ENCODE data around the gene DNLZ. TPM values are rescaled to one million over a fixed set of nuclear protein-coding genes. Genes with fewer than 3 reads are reported as not detected.
"Not testable (repeated sequence)": the region's sequence is repeated elsewhere in the genome, so short reads cannot be mapped to it uniquely, and the experiment has no call there.

DNLZ gene
- total RNA-seq, 3 donors from 2014 or later, result 9.3 to 17.1 (median 10.8) TPM

DNA sequence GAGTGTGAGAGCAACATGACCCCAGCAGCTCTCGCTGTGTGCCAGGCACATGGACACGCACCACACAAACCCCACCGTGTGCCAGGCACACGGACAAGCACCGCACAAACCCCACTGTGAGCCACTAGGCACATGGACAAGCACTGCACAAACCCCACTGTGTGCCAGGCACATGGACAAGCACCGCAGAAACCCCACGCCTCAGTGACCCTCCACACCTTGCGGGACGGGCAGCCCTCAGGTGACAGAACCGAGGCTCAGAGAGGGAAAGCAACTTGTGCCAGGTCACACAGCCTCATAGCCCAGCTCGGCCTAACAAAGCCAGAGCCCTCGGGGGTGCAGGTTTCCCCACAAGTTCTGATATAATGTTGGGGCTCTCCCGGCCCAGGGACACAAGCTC, 38.2 kb downstream of the DNLZ start:
- peaks cover 5% of the 10 kb centered on the region for H3K4me1 ChIP-seq (ENCODE audit: low read depth)
- H3K36me3 ChIP-seq (ENCODE audit: low read depth), result no peaks in the 10 kb centered on the region
- TF ChIP-seq, protein P1, sequence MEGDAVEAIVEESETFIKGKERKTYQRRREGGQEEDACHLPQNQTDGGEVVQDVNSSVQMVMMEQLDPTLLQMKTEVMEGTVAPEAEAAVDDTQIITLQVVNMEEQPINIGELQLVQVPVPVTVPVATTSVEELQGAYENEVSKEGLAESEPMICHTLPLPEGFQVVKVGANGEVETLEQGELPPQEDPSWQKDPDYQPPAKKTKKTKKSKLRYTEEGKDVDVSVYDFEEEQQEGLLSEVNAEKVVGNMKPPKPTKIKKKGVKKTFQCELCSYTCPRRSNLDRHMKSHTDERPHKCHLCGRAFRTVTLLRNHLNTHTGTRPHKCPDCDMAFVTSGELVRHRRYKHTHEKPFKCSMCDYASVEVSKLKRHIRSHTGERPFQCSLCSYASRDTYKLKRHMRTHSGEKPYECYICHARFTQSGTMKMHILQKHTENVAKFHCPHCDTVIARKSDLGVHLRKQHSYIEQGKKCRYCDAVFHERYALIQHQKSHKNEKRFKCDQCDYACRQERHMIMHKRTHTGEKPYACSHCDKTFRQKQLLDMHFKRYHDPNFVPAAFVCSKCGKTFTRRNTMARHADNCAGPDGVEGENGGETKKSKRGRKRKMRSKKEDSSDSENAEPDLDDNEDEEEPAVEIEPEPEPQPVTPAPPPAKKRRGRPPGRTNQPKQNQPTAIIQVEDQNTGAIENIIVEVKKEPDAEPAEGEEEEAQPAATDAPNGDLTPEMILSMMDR (IDR thresholded peaks at IDR 0.05), result no peak
- DNase-seq (no peak), ATAC-seq (no peak)
- no peaks in the 10 kb centered on the region for H3K9me3 ChIP-seq
- intact Hi-C loops (cut with DNase I, micrococcal nuclease), result loop anchor here in 1 of 2 donors (5.0 kb wide), 1 partner anchor 142 kb away; no protein-coding TSS in a partner anchor
- no peak overlapping the region for H3K4me3 ChIP-seq

DNA sequence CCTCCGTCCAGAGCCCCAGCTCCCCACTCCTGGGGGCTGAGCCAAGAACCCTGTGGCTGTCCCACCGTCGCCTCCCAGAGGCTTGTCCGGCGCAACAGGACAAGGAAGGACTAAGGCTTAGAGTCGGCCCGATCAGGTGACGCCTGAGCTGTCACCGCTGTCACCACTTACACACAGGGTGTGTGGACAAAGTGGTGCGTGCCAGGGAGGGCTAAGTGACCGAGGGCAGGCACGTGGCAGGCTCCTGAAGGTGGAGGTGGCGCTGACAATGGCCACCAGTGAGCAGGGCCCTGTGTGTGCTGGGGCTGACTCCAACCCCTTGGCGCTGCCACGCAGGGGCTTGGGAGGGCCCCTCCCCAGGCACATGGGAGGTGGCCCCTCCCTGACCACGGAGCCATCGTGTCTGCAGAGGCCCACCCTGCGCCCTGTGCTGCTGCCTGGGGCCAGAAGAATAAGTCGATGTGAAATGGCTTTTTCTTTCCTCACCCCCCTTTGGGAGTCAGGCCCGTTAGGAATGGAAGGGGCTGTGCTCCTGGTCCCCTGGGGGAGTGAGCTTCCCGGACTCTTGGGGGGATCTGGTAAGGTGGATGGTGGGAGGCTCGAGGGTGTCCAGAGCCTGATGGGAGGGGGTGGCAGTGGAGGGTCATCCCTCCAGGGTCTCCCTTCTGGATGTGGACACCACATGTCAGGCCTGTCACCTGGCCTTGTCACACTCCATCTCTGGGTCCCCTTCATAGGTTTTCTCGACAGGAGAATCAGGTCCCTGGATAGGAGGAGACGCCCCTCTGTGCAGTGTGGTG, 38.8 kb downstream of the DNLZ start:
- intact Hi-C loops (cut with DNase I, micrococcal nuclease), result loop anchor here in 1 of 2 donors (5.0 kb wide), 1 partner anchor 143 kb away; no protein-coding TSS in a partner anchor
- Histone ChIP-seq H3K4me3 (no peak overlapping the region), H3K9me3 (no peaks in the 10 kb centered on the region), H3K36me3 (ENCODE audit: low read depth) (no peaks in the 10 kb centered on the region), H3K4me1 (ENCODE audit: low read depth) (peaks cover 5% of the 10 kb centered on the region)
- TF ChIP-seq, protein P1 (IDR thresholded peaks at IDR 0.05), result no peak
- DNase-seq (no peak), ATAC-seq (peak; percentile 28)

DNA sequence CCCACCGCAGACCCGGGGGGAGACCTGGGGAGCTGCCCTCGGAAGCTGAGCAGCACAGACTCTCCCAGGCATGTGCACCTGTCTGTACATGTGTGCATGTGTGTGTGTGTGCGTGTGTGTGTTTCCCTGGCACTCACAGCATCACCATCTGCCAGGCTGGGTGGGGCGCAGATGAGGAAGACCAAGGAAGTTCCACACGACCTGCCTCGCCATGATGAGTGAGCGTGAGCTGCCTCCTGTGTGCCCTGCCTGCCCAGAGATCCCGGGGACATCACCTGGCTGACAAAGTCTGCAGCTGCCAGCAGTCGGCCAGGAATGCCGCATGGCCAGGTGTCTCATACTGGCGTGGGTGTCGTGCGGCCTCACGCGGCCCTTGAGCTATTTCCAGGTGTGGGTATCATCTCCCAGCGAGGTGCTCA, 40.2 kb downstream of the DNLZ start:
- Histone ChIP-seq H3K4me3 (no peak overlapping the region), H3K36me3 (ENCODE audit: low read depth) (no peaks in the 10 kb centered on the region), H3K4me1 (ENCODE audit: low read depth) (peaks cover 5% of the 10 kb centered on the region), H3K9me3 (no peaks in the 10 kb centered on the region)
- intact Hi-C loops (cut with DNase I, micrococcal nuclease), result no loop called here
- peak in 1 of 3 donors; percentile 65 for DNase-seq
- ATAC-seq, result peak; percentile 50
- TF ChIP-seq, protein P1 (IDR thresholded peaks at IDR 0.05), result no peak

DNA sequence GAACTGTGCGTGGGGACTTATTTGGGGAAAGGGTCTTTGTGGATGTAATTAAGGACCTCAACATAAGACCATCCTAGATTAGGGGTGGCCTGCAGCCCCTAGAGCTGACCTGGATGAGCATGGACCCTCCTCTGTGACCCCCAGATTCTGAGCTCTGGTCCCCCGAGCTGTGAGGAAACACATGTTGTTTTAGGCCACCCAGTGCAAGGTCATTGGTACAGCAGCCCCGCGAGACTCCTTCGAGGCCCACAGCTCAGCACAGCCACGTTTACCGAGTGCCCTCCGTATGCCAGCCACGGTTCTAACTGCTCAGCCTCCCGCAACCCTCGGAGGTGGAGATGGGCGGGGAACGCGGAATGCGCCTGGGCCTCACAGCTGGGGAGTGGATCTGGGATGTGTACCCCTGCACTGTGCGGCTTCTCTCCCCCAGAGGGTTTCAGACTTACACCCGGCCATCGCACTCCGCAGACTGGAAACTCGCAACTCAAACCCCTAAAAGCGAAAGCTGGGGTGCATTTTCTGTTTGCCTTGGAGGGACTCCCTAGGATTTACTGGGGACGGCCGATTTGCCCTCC, 40.7 kb downstream of the DNLZ start:
- Histone ChIP-seq H3K4me3 (no peak overlapping the region), H3K4me1 (ENCODE audit: low read depth) (peaks cover 5% of the 10 kb centered on the region), H3K36me3 (ENCODE audit: low read depth) (no peaks in the 10 kb centered on the region), H3K9me3 (no peaks in the 10 kb centered on the region)
- DNase-seq, result no peak
- TF ChIP-seq, protein P1 (IDR thresholded peaks at IDR 0.05), result no peak
- ATAC-seq, result no peak
- intact Hi-C loops (cut with DNase I, micrococcal nuclease), result no loop called here

DNA sequence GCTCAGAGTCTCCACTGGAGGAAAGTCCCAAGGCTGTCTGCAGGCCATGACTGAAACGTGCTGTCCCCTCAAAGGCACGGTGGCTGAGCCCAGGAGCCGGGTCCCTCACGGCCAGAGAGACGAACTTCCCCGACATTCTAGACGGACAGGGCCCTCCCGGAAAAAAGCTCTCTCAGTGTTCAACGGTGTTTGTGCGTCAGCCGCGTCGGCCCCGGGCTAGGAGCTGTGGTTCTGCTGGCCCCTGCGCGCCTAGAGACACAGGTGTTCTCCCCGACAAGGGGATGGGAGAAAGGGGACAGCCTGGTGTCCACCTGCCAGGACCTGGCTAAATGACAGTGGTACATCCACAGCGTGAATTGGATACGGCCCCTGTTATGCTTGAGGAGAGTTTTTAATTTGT, 42.0 kb downstream of the DNLZ start:
- ATAC-seq (no peak), DNase-seq (no peak)
- H3K36me3 ChIP-seq (ENCODE audit: low read depth), result no peaks in the 10 kb centered on the region
- H3K9me3 ChIP-seq, result no peaks in the 10 kb centered on the region
- peaks cover 5% of the 10 kb centered on the region for H3K4me1 ChIP-seq (ENCODE audit: low read depth)
- intact Hi-C loops (cut with DNase I, micrococcal nuclease), result no loop called here
- H3K4me3 ChIP-seq, result no peak overlapping the region
- TF ChIP-seq, protein P1 (IDR thresholded peaks at IDR 0.05), result no peak

DNA sequence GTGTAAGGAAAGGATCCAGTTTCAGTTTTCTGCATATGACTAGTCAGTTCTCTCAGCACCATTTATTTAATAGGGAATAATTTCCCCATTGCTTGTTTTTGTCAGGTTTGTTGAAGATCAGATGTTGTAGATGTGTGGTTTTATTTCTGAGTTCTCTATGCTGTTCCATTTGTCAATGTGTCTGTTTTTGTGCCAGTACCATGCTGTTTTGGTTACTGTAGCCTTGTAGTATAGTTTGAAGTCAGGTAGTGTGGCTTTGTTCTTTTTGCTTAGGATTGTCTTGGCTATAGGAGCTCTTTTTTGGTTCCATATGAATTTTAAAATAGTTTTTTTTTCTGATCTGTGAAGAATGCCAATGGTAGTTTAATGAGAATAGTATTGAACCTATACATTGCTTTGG, 42.6 kb downstream of the DNLZ start:
- H3K4me1 ChIP-seq (ENCODE audit: low read depth); H3K9me3 ChIP-seq; intact Hi-C loops (cut with DNase I, micrococcal nuclease); DNase-seq; H3K36me3 ChIP-seq (ENCODE audit: low read depth); H3K4me3 ChIP-seq; ATAC-seq: not testable (repeated sequence)

DNA sequence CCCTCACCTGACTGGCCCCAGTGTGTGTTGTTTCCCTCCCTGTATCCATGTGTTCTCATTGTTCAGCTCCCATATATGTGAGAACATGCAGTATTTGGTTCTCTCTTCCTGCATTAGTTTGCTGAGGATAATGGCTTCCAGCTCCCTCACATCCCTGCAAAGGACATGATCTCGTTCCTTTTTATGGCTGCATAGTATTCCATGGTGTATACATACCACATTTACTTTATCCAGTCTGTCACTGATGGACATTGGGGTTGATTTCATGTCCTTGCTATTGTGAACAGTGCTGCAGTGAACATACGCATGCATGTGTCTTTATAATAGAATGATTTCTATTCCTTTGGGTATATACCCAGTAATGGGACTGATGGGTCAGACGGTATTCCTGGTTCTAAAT, 43.6 kb downstream of the DNLZ start:
- intact Hi-C loops (cut with DNase I, micrococcal nuclease); DNase-seq; H3K36me3 ChIP-seq (ENCODE audit: low read depth); H3K9me3 ChIP-seq; ATAC-seq; H3K4me3 ChIP-seq; H3K4me1 ChIP-seq (ENCODE audit: low read depth): not testable (repeated sequence)

DNA sequence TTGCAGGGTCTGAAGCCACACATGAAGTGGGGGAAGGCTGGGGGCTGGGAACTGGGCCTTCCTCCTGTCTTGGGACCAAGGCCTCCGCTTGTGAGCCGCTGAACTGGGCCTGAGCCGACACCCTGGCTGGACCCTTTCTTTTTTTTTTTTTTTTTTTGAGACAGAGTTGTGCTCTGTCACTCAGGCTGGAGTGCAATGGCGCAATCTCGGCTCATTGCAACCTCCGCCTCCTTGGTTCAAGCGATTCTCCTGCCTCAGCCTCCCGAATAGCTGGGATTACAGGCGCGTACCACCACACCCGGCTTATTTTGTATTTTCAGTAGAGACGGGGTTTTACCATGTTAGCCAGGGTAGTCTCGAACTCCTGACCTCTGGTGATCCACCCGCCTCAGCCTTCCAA, 44.3 kb downstream of the DNLZ start:
- H3K9me3 ChIP-seq; intact Hi-C loops (cut with DNase I, micrococcal nuclease); H3K36me3 ChIP-seq (ENCODE audit: low read depth); ATAC-seq; H3K4me1 ChIP-seq (ENCODE audit: low read depth); H3K4me3 ChIP-seq; DNase-seq: not testable (repeated sequence)
